Stomach (tissue), 9 donors: ENCODE measurements around the gene DYSF. TPM values are rescaled to one million over a fixed set of nuclear protein-coding genes. Genes with fewer than 3 reads are reported as not detected.

Source experiments
- DNase-seq, 2 donors: peaks; one replicate each; pipeline versions ENCODE4 v3.0.0 to v3.0.0-alpha.2; 2013 to 2019
- H3K27ac ChIP-seq, 5 donors: fragments of 200-600 bp in 4 of 5; sonication (generic) in 4 of 5; one replicate each; pipeline ENCODE4 v1.5.1; 2013 to 2019; ENCODE audit warnings: mild to moderate bottlenecking in 1 of 5, moderate library complexity in 1 of 5
- H3K27me3 ChIP-seq, 3 donors: fragments of 200-600 bp; sonication (generic); one replicate each; pipeline ENCODE4 v1.5.1; 2017 to 2019; ENCODE audit warnings: mixed run types in 1 of 3
- H3K36me3 ChIP-seq, 4 donors: fragments of 200-600 bp; sonication (generic); 1 replicate in 3 of 4; 2 replicates in 1 of 4; pipeline ENCODE4 v1.5.1; 2016 to 2019
- H3K4me1 ChIP-seq, 4 donors: fragments of 200-600 bp; sonication (generic); one replicate each; pipeline ENCODE4 v1.5.1; 2016 to 2019
- H3K4me3 ChIP-seq, 4 donors: fragments of 200-600 bp; sonication (generic) in 3 of 4; one replicate each; pipeline ENCODE4 v1.5.1; 2016 to 2019; ENCODE audit warnings: mild to moderate bottlenecking in 1 of 4
- H3K9me3 ChIP-seq, 4 donors: fragments of 200-600 bp; sonication (generic); one replicate each; pipeline ENCODE4 v1.5.1; 2016 to 2019
- EP300 ChIP-seq: sonication (generic); formaldehyde crosslinking; IDR thresholded peaks from one replicate; pipeline ENCODE4 v1.6.1; 2017; ENCODE audit warnings: antibody characterized with exemption
- POLR2A ChIP-seq, 4 donors: fragments of 450-650 bp; IDR thresholded peaks; one replicate each; pipeline ENCODE4 v1.6.1; 2016; ENCODE audit warnings: antibody characterized with exemption in 4 of 4, control low read depth in 2 of 4, mild to moderate bottlenecking in 1 of 4, moderate library complexity in 1 of 4
- POLR2AphosphoS5 ChIP-seq, 3 donors: sonication (generic); formaldehyde crosslinking; IDR thresholded peaks; one replicate each; pipeline ENCODE4 v1.6.1; 2016; ENCODE audit warnings: antibody characterized with exemption in 3 of 3
- WGBS, 5 donors: extraction: QIAGEN DNeasy Blood & Tissue Kit in 3 of 5; methylation state at CpG; one replicate each; pipeline versions ENCODE4 v1.1.5 to v1.1.7; 2013 to 2018; 5-methylcytosine and 5-hydroxymethylcytosine counted together
- intact Hi-C: fragments of 100-400 bp; cut with DNase I; formaldehyde crosslinking; loops from one replicate; pipeline ENCODE4 v1.15.1; 2023; ENCODE audit warnings: low total_unique reads
- polyA plus RNA-seq, 3 donors: library from polyadenylated mRNA; stranded (reverse); fragments of 200-250 nt; gene quantifications; one replicate each; pipeline ENCODE4 v1.2.3, GENCODE V29; 2013
- total RNA-seq, 5 donors: library from RNA; depleted of rRNA; stranded (reverse); fragments of >200 nt; gene quantifications; one replicate each; pipeline versions ENCODE4 v1.1.0 to v1.2.3, GENCODE V29; 2014 to 2016
- TF ChIP-seq, protein P1 (sequence below), 7 experiments: fragments of 450-650 bp in 4 of 7; fragments of 200-600 bp in 3 of 7; sonication (generic) in 3 of 7; IDR thresholded peaks; one replicate each; pipeline ENCODE4 v1.5.1; 2016 to 2019; ENCODE audit warnings: antibody characterized with exemption in 7 of 7, control low read depth in 2 of 7, mild to moderate bottlenecking in 1 of 7
- donor health status: healthy with polysubstance abuse.
- donor health status: Bipolar disorder and iron deficiency.
- donor health status: healthy.

Gene DYSF
- total and polyA plus RNA-seq, 8 donors: 2.1 to 13.4 (median 6.1) TPM

DNA sequence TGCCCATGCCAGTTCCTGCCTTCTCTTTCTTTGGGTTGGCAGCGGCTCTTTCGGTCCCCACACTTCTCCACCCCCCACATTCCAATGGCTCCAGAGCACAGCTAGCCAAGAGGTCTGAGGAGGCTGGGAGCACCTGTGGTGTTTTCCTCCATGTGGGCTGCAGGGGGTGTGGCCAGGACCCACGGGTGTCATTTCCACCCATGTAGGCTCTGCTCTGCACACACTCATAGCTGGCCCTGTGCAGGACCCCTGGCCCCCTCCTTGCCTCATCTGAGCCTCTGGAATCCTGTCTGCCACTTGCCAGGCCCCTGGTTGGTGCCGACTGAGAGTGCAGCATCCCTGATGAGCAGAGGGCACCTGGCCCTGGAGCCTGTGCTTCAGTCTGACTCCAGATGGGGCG lies 46.3 kb downstream of the DYSF start:
- no peaks in the 10 kb centered on the region for H3K27me3 ChIP-seq
- peaks cover 0 to 4% (median 0%) of the 10 kb centered on the region in 4 donors for H3K36me3 ChIP-seq
- peak overlapping the region in 4 of 5 donors; percentile 41 to 64 (median 50) for H3K27ac ChIP-seq
- H3K4me3 ChIP-seq: no peak overlapping the region
- TF ChIP-seq POLR2AphosphoS5 (IDR thresholded peaks at IDR 0.05) (no peak), POLR2A (IDR thresholded peaks at IDR 0.05) (no peak)
- TF ChIP-seq, protein P1, sequence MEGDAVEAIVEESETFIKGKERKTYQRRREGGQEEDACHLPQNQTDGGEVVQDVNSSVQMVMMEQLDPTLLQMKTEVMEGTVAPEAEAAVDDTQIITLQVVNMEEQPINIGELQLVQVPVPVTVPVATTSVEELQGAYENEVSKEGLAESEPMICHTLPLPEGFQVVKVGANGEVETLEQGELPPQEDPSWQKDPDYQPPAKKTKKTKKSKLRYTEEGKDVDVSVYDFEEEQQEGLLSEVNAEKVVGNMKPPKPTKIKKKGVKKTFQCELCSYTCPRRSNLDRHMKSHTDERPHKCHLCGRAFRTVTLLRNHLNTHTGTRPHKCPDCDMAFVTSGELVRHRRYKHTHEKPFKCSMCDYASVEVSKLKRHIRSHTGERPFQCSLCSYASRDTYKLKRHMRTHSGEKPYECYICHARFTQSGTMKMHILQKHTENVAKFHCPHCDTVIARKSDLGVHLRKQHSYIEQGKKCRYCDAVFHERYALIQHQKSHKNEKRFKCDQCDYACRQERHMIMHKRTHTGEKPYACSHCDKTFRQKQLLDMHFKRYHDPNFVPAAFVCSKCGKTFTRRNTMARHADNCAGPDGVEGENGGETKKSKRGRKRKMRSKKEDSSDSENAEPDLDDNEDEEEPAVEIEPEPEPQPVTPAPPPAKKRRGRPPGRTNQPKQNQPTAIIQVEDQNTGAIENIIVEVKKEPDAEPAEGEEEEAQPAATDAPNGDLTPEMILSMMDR (IDR thresholded peaks at IDR 0.05): no peak
- WGBS, 5 donors: 67 to 79% (median 75%) methylated on average over 4 to 5 of the region's 5 CpGs
- H3K4me1 ChIP-seq: peaks cover 0 to 13% (median 0%) of the 10 kb centered on the region in 4 donors
- H3K9me3 ChIP-seq: no peaks in the 10 kb centered on the region
- no peak for DNase-seq
- intact Hi-C loops: no loop called here

DNA sequence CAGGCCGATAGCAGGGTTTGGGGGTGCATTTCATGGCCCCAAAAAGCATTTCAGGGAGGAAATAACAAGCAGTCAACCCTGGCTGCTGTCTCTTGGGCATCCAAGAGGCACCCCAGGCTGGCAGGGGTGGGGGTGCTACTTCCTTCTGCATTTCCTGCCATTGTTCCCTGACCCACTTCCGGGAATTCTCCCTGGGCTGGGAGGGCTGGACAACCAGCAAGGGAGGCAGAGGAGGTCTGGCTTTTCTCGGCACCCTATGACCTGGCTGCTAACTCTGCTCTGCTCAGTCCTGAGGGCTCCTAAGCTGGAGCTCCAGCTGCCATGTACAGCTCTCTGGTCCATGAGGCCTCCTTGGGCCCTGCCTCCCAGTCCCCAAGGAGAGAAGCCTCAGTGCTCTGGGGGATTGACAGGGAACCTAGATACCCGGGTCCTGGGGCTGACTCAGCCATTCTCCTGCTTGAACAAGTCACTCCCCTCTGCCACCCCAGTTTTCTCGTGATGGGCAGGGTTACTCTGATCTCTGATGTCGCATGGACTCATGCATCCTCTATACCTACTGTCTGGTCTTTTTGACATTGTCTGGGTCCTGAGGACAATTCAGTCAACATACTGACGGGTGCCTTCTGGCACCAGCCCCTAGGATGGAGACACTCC lies 47.2 kb downstream of the DYSF start:
- intact Hi-C loops: no loop called here
- WGBS, 5 donors: 63 to 86% (median 66%) methylated on average over 3 to 7 of the region's 7 CpGs
- Histone ChIP-seq H3K4me3 (no peak overlapping the region), H3K9me3 (no peaks in the 10 kb centered on the region), H3K27me3 (no peaks in the 10 kb centered on the region), H3K27ac (peak overlapping the region; percentile 2 to 64 (median 44)), H3K4me1 (peaks cover 0 to 19% (median 2%) of the 10 kb centered on the region in 4 donors), H3K36me3 (peaks cover 0 to 4% (median 0%) of the 10 kb centered on the region in 4 donors)
- peak in 1 of 2 donors; percentile 27 for DNase-seq
- TF ChIP-seq, protein P1 (IDR thresholded peaks at IDR 0.05): no peak
- TF ChIP-seq POLR2AphosphoS5 (IDR thresholded peaks at IDR 0.05) (no peak), POLR2A (IDR thresholded peaks at IDR 0.05) (no peak), EP300 (no peak)

DNA sequence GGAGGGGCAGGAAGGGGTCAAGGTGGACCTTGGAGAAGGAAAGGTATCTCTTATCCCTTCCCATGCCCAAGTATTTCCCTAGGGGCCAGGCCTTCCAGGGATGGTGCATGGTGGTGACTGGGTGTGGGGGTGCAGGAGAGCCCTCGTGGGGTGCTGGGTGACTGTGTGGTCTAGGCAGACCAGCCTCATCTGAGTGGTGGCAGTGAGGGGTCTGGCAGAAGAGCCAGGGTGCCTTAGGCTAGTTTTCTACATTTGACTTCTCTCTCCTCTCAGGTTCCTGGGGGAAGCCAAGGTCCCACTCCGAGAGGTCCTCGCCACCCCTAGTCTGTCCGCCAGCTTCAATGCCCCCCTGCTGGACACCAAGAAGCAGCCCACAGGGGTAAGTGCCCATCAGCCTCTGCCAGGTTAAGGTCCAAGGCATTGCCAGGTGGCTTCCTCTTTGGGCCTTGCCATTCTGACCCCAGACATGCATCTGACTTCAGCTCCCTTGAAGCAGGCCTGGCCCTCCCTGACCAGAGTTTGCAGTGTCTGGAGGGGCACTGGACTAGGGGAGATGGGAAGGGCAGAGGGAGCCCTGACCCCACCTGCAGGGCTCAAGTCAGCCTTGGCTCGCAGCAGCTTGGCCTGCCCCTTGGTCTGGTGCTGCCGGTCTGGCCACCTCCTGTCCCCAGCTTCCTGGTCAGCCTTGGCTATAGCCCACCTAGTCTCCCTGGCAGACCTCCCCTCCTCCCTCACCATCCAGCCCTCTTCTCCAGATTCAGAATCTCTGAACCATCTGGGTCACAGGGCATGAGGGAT lies 49.8 kb downstream of the DYSF start:
- Histone ChIP-seq H3K36me3 (peaks cover 0 to 4% (median 0%) of the 10 kb centered on the region in 4 donors), H3K27me3 (no peaks in the 10 kb centered on the region), H3K4me3 (no peak overlapping the region), H3K4me1 (peaks cover 0 to 19% (median 3%) of the 10 kb centered on the region in 4 donors), H3K9me3 (no peaks in the 10 kb centered on the region), H3K27ac (peak overlapping the region in 4 of 5 donors; percentile 41 to 64 (median 54))
- intact Hi-C loops: no loop called here
- TF ChIP-seq POLR2AphosphoS5 (IDR thresholded peaks at IDR 0.05) (no peak), POLR2A (IDR thresholded peaks at IDR 0.05) (no peak), EP300 (no peak)
- TF ChIP-seq, protein P1 (IDR thresholded peaks at IDR 0.05): no peak
- WGBS, 5 donors: 84 to 96% (median 87%) methylated on average over 5 to 6 of the region's 6 CpGs
- no peak for DNase-seq

DNA sequence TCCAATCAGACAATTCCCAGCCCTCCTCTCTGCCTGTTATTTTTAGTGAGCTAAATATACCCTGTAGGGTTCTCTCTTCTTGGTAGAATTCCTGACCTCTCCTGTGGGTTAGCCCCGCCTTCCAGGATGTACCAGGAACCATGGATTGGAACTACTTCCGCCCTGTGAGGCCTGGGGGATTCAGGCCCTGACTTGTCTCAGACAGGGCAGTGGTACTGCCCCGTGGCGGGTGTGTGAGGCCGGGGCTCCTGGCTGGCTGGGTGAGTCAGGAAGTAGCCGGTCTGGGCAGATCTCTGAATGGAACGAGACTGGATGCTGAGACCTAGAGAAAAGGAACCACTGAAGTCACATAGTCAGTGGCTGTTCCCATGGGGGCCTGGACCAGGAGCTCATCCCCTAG lies 50.5 kb downstream of the DYSF start:
- peak in 1 of 2 donors; percentile 46 for DNase-seq
- Histone ChIP-seq H3K4me1 (peaks cover 0 to 19% (median 3%) of the 10 kb centered on the region in 4 donors), H3K4me3 (no peak overlapping the region), H3K36me3 (peaks cover 0 to 4% (median 0%) of the 10 kb centered on the region in 4 donors), H3K27ac (peak overlapping the region in 4 of 5 donors; percentile 41 to 64 (median 54)), H3K9me3 (no peaks in the 10 kb centered on the region), H3K27me3 (no peaks in the 10 kb centered on the region)
- TF ChIP-seq POLR2AphosphoS5 (IDR thresholded peaks at IDR 0.05) (peak in 2 of 3 donors; percentile 35 to 43), POLR2A (IDR thresholded peaks at IDR 0.05) (no peak)
- 65 to 86% (median 75%) methylated on average over 6 to 7 of the region's 7 CpGs for WGBS, 5 donors
- intact Hi-C loops: no loop called here
